Natural killer cell (primary cell): ENCODE results near the gene PRPF31. TPM values are rescaled to one million over a fixed set of nuclear protein-coding genes. Genes with fewer than 3 reads are reported as not detected.

Source experiments
- ATAC-seq, 3 donors: fragments of 150-1000 bp in 2 of 3; fragments of 200-7000 bp in 1 of 3; cut with Tn5 transposase; 1 replicate in 1 of 3; 2 replicates in 2 of 3; pipeline ENCODE4 v1.10.0; 2021; ENCODE audit warnings: mild to moderate bottlenecking in 2 of 3, moderate library complexity in 2 of 3
- DNase-seq, 2 donors: peaks; one replicate each; pipeline versions ENCODE4 v3.0.0 to v3.0.0-alpha.2; 2013 to 2021; ENCODE audit warnings: mixed read lengths in 1 of 2
- H3K27ac ChIP-seq: one replicate; pipeline ENCODE4 v1.5.1; 2013; ENCODE audit warnings: mild to moderate bottlenecking, low read length
- H3K27me3 ChIP-seq: one replicate; pipeline ENCODE4 v1.6.1; 2013; ENCODE audit warnings: low read length; ENCODE audit not compliant: control insufficient read depth, insufficient read depth
- H3K36me3 ChIP-seq: one replicate; pipeline ENCODE4 v1.6.1; 2013; ENCODE audit warnings: low read length; ENCODE audit not compliant: control insufficient read depth, insufficient read depth
- H3K4me1 ChIP-seq: one replicate; pipeline ENCODE4 v1.6.1; 2013; ENCODE audit warnings: low read length; ENCODE audit not compliant: control insufficient read depth, insufficient read depth
- H3K4me3 ChIP-seq: one replicate; pipeline ENCODE4 v1.5.1; 2013; ENCODE audit warnings: low read length
- H3K9me3 ChIP-seq: one replicate; pipeline ENCODE4 v1.6.1; 2013; ENCODE audit warnings: low read length; ENCODE audit not compliant: control insufficient read depth, insufficient read depth
- H3K27ac Mint-ChIP-seq, 2 donors: one replicate each; pipeline ENCODE4 v1.8.0; 2022; ENCODE audit warnings: mild to moderate bottlenecking in 2 of 2, mixed read lengths in 2 of 2, moderate library complexity in 1 of 2
- H3K27me3 Mint-ChIP-seq, 2 donors: one replicate each; pipeline ENCODE4 v1.8.0; 2022; ENCODE audit warnings: low read depth in 2 of 2, mixed read lengths in 2 of 2
- H3K36me3 Mint-ChIP-seq: one replicate; pipeline ENCODE4 v1.8.0; 2022; ENCODE audit warnings: mixed read lengths
- H3K4me1 Mint-ChIP-seq, 2 donors: one replicate each; pipeline ENCODE4 v1.8.0; 2022; ENCODE audit warnings: mixed read lengths in 2 of 2
- H3K4me3 Mint-ChIP-seq: one replicate; pipeline ENCODE4 v1.8.0; 2022; ENCODE audit warnings: mild to moderate bottlenecking, moderate library complexity, mixed read lengths
- H3K9me3 Mint-ChIP-seq, 2 donors: one replicate each; pipeline ENCODE4 v1.8.0; 2022; ENCODE audit warnings: mixed read lengths in 2 of 2
- CTCF ChIP-seq: fragments of 200-600 bp; IDR thresholded peaks from one replicate; pipeline ENCODE4 v1.8.0; 2022; ENCODE audit warnings: antibody characterized with exemption
- WGBS: methylation state at CpG from one replicate; pipeline ENCODE4 v1.1.7; 2013; ENCODE audit warnings: missing lambda C conversion rate; ENCODE audit not compliant: insufficient coverage; 5-methylcytosine and 5-hydroxymethylcytosine counted together
- intact Hi-C: fragments of 100-400 bp; cut with micrococcal nuclease; formaldehyde crosslinking; loops from one replicate; pipeline ENCODE4 v1.14.2; 2022
- total RNA-seq, 4 donors: library from RNA; stranded (reverse); fragments of 120-200 nt in 1 of 4; gene quantifications; one replicate each; pipeline versions ENCODE4 v1.2.3 to v1.2.4, GENCODE V29; 2013 to 2022

The PRPF31 gene
- total RNA-seq, 3 donors from 2014 or later (not counting 1 experiment from before 2014, with no cell fraction given): 64.4 to 65.9 (median 64.9) TPM

GRCh38 chr19:54158812-54159351 is 43.3 kb downstream of the PRPF31 start:
- no peaks in the 10 kb centered on the region for H3K27me3 Mint-ChIP-seq
- H3K27ac ChIP-seq: peak overlapping the region; percentile 80
- WGBS: 10% methylated on average over 16 of the region's 19 CpGs
- no peak for TF ChIP-seq CTCF
- intact Hi-C loops: loop anchor here (1.0 kb wide), 2 partner anchors 22 to 44 kb away; partner anchors contain the start of genes CNOT3, PRPF31 and TFPT
- no peaks in the 10 kb centered on the region for H3K9me3 ChIP-seq
- H3K4me3 Mint-ChIP-seq: peak overlapping the region; percentile 100
- peak overlapping the region; percentile 71 for H3K4me3 ChIP-seq
- H3K36me3 ChIP-seq: peaks cover 39% of the 10 kb centered on the region
- H3K36me3 Mint-ChIP-seq: no peaks in the 10 kb centered on the region
- peak in 1 of 2 donors; percentile 54 for DNase-seq
- ATAC-seq: no peak
- H3K27ac Mint-ChIP-seq: peak overlapping the region; percentile 99 to 100
- H3K4me1 ChIP-seq: peaks cover 52% of the 10 kb centered on the region
- peaks cover 49 to 58% of the 10 kb centered on the region in 2 donors for H3K4me1 Mint-ChIP-seq
- H3K9me3 Mint-ChIP-seq: no peaks in the 10 kb centered on the region
- H3K27me3 ChIP-seq: no peaks in the 10 kb centered on the region

GRCh38 chr19:54159352-54160181 is 44.0 kb downstream of the PRPF31 start, which contains the start of gene LENG1:
Gene LENG1, minus strand, starts transcription at chr19:54159721. Its CDS starts 26 bp downstream, at chr19:54159695.
- H3K4me3 ChIP-seq: peak within 1 kb of the TSS; percentile 71
- Mint-ChIP-seq H3K9me3 (no peaks in the 10 kb centered on the region), H3K36me3 (no peaks in the 10 kb centered on the region), H3K4me3 (peak within 1 kb of the TSS; percentile 100), H3K27ac (peak within 1 kb of the TSS; percentile 99 to 100), H3K27me3 (no peaks in the 10 kb centered on the region), H3K4me1 (peaks cover 54 to 65% of the 10 kb centered on the region in 2 donors)
- H3K27ac ChIP-seq: peak within 1 kb of the TSS; percentile 86
- H3K4me1 ChIP-seq: peaks cover 58% of the 10 kb centered on the region
- ATAC-seq: peak; percentile 82 to 94 (median 86)
- no peaks in the 10 kb centered on the region for H3K9me3 ChIP-seq
- peak; percentile 97 to 100 for DNase-seq
- peaks cover 32% of the 10 kb centered on the region for H3K36me3 ChIP-seq
- intact Hi-C loops: loop anchor here (1.0 kb wide), 2 partner anchors 22 to 44 kb away; partner anchors contain the start of genes CNOT3, PRPF31 and TFPT
- TF ChIP-seq CTCF: peak; percentile 17
- 0% methylated on average over 72 of the region's 72 CpGs for WGBS
- no peaks in the 10 kb centered on the region for H3K27me3 ChIP-seq

- H3K27ac Mint-ChIP-seq: peak overlapping the region; percentile 99 to 100
- H3K36me3 Mint-ChIP-seq: no peaks in the 10 kb centered on the region
- peak overlapping the region; percentile 86 for H3K27ac ChIP-seq
- DNase-seq (no peak), ATAC-seq (no peak)
- intact Hi-C loops: no loop called here
- WGBS: 7% methylated on average over 28 of the region's 28 CpGs
- H3K27me3 ChIP-seq: no peaks in the 10 kb centered on the region
- H3K9me3 ChIP-seq: no peaks in the 10 kb centered on the region
- peak overlapping the region; percentile 41 for H3K4me3 ChIP-seq
- H3K4me1 Mint-ChIP-seq: peaks cover 61 to 70% of the 10 kb centered on the region in 2 donors
- no peak for TF ChIP-seq CTCF
- peak overlapping the region; percentile 100 for H3K4me3 Mint-ChIP-seq
- H3K4me1 ChIP-seq: peaks cover 62% of the 10 kb centered on the region
- H3K36me3 ChIP-seq: peaks cover 25% of the 10 kb centered on the region
- H3K9me3 Mint-ChIP-seq: no peaks in the 10 kb centered on the region
- H3K27me3 Mint-ChIP-seq: no peaks in the 10 kb centered on the region
These were observed 44.7 kb downstream of the PRPF31 start for GRCh38 chr19:54160182-54160811.
